GM19351 (cell line): ENCODE data around the gene SAMD10.
"Not testable (repeated sequence)": the region's sequence is repeated elsewhere in the genome, so short reads cannot be mapped to it uniquely, and the experiment has no call there.

ENCODE experiments used
- ATAC-seq: cut with Tn5 transposase; IDR thresholded peaks from one replicate; pipeline ENCODE4 v1.9.1; 2021; ENCODE audit warnings: mild to moderate bottlenecking, moderate library complexity; ENCODE audit not compliant: unreplicated experiment

The SAMD10 gene

DNA sequence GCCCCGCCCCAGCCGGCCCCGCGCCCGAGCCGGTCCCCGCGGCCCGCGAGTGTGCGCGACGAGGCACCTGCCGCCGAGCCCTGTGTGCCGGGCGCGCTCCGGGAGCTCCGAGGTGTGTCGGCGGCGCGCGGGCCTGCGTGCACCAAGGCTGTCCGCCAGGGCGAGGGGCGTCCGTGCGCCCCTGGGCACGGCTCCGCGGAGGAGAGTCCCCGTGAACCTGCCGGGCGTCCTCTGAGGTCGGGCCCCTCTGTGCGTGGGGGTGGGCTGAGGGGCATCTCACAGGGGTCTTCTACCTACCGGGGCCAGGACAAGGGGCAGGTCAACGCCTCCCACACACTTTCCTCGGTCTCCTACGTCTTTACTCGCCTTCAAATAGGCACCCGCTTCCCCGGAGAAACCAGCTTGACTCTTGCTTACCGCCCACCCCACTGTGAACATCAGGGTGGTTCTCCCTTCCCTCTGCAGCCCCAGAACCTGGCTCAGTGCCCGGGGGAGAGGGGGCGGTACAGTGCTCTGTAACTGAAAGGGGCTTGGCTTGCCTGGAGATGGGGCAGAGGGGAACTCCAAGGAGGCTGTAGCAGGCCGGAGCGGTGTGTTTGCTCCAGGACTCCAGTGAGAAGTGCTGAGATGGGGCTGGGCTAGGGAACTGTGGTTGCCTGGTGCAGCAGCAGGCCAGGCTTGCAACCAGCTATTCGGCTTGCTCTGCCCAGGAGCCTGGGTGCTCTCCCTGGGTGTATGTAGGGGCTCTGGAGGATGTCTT lies at the start of gene SAMD10:
SAMD10 (minus strand) TSS at position 86 of the 760 bp plus-strand sequence. CDS start 175 bp downstream, outside the sequence.
- ATAC-seq, result peak; percentile 40

DNA sequence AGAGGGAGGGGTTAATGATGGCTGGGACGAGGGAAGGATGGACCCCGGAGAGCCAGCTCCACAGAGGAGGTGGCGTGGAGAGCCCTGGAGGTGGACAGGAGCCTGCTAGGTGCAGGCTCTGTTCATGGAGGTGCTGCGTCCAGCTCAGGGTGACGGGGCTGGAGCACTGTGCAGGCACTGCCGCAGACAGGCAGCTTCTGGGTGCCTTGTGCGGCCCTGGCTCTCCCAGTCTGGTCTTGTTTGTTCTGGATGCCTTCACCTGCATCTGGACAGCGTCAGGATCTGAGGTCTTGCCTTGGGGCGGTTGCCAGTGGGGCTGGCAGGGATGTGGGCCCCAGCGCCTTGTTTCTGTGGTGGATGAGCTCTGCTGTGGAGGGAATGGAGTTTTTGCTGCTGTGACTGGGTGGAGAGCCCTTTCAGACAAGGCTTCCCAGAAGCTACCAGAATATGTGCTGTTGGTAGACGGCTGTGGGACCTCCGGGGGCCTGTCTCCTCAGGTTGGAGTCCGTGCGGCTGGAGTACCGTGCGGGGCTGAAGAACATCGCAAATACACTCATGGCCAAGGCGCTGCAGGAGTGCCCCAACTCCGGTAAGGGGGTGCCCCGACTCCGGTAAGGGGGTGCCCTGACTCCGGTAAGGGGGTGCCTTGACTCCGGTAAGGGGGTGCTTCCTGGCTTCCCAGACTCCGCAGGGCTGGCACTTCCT lies 48.7 kb upstream of the SAMD10 start:
- no peak for ATAC-seq

DNA sequence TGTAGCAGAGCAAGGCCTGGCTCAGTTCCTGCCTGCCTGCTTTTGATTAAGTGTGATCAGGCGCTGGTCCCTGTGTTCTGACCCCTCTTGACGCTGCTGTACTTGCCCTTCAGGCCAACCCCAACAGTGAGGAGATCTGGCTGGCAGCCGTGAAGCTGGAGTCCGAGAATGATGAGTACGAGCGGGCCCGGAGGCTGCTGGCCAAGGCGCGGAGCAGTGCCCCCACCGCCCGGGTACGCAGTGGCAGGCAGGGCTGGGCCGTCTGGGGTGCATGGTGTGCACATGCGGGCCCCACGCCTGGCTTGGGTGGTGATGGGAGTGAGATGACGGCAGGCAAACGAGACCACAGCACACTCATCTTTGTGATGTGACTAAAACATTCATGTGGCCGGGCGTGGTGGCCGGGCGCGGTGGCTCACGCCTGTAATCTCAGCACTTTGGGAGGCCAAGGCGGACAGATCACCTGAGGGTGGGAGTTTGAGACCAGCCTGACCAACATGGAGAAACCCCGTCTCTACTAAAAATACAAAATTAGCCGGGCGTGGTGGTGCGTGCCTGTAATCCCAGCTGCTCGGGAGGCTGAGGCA lies 46.5 kb upstream of the SAMD10 start:
- ATAC-seq, result no peak

DNA sequence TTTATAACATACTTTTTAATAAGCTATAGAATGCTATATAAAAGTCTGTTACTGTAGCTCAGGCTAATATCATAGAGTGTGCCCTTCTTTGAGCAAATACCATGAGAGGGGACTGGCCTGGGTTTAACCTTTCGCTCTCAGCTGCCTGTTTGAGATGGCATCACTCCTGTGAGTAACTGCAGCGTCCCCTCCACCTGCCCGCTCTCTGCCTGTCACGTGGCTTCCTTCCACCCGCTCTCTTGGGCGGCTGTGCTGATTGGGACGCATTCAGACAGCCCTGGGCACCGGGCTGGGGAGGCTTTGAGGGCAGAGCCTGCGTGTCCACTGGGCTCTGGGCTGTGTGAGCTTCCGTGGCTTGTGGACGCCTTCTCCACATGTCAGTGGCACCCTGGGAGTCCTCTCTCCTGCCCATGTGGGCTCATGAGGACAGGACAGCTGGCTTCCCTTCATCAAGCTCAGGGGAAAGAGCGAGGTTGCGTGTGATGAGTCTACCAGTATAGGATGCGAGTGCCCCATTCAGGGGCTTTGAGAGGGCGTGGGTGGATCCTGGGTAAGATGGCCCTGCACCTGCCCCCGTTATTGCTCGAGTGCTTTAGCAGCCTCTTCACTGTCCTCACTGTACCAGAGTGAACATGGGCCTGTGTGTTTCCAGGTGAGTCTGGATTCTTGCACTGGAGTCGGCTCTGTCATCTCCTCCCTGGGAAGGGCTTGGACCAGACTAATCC lies 45.8 kb upstream of the SAMD10 start:
- no peak for ATAC-seq

DNA sequence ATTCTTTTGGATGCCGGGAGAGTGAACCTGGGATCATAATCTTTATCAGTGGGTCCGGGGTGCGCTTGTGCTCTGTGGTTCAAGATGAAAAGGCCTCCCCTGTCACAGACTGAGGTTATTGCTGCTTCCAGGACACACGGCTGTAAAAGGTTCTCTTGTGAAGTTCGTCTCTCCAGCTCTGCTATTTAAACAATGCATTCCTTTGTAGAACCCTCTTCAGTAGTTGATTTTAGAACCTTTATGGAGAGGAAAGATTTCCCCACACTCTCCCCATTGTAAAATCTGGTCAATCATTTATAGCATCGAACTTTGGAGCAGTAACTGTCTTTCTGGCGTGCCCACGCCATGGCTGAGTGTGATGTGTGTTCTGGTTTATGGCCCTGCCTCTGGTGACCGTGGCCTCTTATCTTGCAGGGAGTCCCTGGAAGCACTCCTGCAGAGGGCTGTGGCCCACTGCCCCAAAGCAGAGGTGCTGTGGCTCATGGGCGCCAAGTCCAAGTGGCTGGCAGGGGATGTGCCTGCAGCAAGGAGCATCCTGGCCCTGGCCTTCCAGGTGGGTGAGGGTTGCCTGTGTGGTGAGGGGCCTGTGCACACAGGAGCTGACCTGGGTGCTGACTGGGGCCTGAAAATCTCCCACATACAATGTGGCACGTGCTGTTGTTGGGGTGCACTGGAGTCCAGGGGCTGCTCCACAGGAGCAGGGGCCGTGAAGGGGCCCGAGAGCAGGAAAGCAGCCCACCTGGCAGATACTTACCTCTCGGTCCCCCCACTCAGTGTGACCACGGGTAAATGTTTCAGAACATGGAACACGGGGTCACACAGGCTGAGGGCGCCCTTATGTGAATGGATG lies 44.9 kb upstream of the SAMD10 start:
- ATAC-seq, result no peak

DNA sequence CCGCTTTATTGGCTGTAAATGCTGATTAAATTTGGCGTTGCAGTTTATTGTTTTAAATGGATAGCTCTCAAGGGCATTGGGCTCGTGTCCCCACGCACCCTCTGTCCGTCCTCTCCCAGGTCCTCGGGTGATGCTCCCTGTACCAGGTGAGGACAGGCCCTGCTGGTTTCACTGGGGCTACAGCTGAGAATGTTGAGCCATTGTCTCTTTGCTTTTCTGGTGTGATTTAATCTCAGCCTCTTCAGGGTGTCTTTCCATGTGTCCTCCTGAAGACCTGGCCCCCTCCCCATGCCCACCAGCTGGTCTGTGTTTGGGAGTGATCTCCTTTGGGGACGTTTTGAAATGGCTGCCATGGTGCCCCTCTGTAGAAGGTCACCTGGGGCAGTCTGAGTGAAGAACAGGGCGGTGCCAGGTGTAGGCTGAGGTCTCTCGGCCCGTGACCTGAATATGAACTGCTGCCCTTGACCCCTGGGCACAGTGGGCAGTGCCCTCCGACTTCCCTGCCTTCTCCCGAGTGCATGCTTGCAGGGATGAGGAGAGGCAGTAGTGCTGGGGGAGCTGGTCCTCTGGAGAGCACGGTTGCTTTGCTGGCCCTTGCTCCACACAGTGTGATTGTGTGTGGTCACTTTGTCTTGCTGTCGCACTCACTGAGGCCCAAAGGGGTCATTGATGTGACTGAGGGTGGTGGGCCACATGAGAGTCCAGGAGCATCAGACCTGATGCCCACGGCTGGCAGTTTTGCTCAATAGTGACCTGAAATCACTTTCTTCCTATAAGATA lies 44.1 kb upstream of the SAMD10 start:
- no peak for ATAC-seq

DNA sequence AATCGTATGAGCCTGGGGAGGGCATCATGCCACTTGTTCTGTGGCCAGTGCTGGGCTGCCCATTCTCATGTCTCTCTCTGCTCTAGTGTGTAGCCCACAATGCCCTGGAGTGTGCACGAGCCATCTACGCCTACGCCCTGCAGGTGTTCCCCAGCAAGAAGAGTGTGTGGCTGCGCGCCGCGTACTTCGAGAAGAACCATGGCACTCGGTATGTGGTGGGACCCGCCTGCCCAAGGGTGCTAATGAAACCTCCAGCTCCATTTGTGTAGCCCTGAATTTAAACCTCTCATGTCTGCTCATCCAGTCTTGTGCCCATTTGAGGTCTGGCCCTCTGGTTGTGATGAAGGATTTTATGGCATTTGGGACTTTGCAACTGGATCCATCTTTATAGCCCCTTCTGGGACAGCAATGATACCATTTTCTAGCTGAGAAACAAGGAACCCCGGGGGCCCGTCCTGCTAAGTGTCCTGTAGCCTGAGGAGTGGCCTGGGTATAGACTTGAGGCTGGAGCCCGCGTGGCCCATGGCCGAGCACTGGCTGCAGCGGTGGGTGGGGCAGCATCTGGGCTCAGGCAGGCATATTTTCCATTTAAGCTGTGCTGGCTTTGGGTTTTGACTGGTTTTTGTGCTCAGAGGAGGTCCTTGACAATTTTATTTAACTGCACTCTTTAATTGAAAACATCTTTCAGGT lies 43.4 kb upstream of the SAMD10 start:
- no peak for ATAC-seq

DNA sequence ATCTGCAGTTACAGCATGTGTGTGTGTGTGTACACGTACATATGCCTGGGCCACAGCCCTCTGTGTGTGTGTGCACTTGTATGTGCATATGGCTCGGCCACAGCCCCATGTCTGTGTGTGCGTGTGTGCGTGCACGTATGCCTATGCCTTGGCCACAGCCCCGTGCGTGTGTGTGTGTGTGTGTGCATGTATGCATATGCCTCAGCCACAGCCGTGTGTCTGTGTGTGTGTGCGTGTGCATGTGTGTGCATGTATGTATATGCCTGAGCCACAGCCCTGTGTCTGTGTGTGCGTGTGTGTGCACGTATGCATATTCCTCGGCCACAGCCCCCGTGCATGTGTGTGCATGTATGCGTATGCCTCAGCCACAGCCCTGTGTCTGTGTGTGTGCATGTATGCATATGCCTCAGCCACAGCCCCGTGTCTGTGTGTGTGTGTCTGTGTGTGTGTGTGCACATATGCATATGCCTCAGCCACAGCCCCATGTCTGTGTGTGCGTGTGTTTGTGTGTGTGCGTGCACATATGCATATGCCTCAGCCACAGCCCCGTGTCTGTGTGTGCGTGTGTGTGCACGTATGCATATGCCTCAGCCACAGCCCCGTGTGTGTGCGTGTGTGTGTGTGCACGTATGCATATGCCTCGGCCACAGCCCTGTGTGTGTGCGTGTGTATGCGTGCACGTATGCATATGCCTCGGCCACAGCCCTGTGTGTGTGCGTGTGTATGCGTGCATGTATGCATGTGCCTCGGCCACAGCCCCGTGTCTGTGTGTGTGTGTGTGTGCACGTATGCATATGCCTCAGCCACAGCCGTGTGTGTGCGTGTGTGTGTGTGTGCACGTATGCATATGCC lies 41.9 kb upstream of the SAMD10 start:
- no peak for ATAC-seq

DNA sequence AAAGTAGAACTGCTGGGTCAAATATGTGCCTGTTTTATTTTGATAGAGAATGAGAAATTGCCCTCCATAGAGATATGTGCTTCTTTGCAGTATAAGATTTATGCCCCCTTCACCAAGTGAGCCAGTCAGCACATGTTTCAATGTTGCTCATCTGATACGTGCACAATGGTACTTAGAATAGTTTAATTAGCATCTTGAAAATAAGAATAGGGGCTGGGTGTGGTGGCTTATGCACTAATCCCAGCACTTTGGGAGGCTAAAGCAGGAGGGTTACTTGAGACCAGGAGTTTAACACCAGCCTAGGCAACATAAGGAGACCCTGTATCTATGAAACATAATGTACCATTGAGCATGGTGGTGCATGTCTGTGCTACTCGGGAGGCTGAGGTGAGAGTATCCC lies 36.2 kb upstream of the SAMD10 start:
- no peak for ATAC-seq

DNA sequence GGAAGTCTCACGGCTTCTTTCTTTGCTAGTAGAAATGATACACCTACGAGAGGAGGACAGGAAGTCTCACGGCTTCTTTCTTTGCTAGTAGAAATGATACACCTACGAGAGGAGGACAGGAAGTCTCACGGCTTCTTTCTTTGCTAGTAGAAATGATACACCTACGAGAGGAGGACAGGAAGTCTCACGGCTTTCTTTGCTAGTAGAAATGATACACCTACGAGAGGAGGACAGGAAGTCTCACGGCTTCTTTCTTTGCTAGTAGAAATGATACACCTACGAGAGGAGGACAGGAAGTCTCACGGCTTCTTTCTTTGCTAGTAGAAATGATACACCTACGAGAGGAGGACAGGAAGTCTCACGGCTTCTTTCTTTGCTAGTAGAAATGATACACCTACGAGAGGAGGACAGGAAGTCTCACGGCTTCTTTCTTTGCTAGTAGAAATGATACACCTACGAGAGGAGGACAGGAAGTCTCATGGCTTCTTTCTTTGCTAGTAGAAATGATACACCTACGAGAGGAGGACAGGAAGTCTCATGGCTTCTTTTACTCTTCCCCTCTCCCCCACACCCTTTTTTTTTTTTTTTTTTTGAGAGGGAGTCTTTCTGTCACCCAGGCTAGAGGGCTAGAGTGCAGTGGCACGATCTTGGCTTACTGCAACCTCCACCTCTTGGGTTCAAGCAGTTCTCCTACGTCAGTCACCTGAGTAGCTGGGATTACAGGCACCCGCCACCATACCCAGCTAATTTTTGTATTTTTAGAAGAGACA lies 33.1 kb upstream of the SAMD10 start:
- ATAC-seq, result not testable (repeated sequence)

DNA sequence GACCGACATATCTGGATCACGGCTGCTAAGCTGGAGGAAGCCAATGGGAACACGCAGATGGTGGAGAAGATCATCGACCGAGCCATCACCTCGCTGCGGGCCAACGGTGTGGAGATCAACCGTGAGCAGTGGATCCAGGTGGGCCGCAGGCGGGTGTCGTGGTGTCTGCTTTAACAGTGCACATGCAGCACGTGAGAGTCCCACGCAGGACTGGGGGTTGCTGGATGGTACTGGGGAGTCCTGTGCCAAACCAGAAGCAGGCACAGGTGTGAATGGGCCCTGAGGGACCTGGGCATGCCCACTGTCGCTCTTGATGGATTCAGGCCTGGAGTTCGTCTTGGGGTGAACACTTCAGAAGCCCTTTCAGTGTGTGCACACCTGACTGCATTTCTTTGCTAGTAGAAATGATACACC lies 31.9 kb upstream of the SAMD10 start:
- no peak for ATAC-seq

DNA sequence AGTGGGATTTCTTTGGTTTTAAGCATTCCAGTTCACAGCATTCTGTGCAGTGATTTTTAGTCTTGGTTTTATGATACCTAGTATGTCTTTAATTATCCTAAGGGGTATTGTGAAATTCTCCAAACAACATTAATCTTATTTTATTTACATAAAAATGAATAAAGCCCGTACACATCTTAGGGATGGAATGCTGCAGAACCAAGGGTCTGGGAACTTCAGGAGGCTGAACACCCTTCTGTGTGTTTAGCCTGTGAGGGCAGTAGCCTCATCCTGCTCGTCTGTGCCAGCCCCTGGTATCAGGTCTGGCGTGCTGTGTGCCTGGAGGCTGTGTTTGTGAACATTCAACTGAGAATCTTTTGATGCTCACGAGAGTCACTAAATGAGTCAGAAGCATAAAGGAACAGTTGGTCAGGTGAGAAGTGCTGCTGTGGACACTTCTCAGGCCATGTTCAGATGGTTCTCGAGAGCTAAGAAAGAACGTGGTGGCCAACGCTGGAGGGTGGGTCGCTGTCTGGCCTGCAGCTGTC lies 31.3 kb upstream of the SAMD10 start:
- ATAC-seq, result no peak

DNA sequence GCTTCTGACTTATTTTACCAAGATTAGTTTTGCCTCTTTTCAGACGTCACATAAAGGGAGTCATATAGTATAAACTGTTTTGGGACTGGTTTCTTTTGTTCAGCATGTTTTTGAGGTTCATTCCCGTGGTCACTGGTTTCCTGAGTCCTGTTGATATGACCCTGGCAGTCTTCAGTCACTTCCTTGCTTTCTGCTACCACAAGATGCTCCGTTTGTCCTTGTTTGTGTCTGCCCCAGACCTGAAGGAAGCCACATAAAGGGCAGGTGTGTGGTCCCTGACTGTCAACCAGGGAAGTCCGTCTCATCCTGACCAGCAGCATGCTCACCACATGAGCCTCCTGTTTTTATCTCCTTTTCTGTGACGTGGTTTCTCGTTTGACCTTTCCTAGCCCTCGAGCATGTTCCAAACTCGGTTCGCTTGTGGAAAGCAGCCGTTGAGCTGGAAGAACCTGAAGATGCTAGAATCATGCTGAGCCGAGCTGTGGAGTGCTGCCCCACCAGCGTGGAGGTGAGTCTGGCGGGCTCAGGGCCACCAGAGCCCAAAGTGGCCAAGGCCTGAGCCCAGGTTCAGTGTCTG lies 30.5 kb upstream of the SAMD10 start:
- no peak for ATAC-seq

DNA sequence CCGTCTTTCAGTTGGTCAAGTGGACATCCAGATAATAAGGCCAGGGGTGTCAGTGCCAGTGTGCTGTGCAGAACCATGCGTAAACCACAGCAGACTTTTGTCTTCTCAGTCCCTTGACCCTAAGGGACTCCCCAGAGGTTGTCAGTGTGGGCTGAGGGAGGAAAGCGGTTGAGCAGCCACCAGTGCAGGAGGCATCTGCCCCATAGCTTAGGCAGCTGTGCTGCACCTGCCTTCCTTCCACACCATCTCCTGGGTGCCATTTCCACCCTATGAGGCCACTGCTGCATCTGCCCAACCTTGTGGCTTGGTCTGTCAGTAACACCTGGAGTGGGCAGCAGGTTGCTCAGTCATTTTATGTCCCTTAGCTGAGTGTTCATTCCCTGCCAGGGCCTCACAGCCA lies 27.5 kb upstream of the SAMD10 start:
- ATAC-seq, result no peak

DNA sequence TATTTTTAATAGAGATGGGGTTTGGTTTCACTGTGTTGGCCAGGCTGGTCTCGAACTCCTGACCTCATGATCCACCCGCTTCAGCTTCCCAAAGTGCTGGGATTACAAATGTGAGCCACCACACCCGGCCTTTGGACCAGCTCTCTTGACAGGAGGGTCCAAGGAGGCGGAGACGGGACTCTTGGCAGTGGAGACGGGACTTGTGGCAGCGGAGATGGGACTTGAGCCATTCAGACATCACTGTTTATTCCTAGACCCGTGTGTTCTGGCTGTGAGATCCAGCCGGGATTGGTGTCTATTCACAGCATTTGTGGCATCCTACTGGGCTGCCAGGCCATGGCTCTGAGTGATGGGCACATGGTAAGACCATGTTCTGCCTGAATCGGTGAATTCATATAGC lies 27.0 kb upstream of the SAMD10 start:
- no peak for ATAC-seq

DNA sequence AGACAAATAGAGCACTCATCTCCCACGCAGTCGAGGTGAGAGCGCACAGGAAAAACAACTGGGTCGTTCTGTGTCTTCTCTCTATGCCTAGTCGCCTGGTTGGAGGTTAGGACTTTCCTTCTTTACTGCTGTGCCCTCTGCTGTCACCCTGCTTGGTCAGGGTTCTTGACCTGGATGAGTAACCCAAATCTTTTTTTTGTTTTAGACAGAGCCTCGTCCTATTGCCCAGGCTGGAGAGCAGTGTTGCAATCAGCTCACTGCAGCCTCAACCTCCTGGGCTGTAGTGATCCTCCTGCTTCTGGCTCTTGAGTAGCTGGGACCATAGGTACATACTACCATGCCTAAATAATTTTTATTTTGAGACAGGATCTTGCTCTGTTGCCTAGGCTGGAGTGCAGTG lies 26.0 kb upstream of the SAMD10 start:
- no peak for ATAC-seq
